ENCODE data around the gene PALLD. TPM values are rescaled to one million over a fixed set of nuclear protein-coding genes. Genes with fewer than 3 reads are reported as not detected.

PALLD gene
- total and polyA plus RNA-seq, 9 donors = 86.1 to 155 (median 146) TPM

DNA sequence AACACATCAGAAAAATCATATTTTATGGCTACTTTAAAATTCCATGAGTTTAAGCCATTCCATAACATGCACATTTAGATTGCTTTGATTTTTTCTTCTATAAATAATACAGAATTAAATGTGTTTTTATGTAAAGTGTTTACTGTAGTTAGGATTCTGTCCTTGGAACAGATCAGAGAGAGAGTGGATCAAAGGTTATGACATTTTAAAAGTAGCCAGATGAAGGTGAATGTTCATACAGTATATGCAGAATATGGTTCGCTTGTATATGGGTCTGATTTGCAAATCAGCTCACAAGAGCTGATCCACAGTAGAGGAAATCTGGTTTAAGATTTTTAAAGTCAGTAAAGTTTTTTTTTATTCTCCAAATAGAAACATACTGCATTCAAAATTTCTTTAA lies 7.2 kb upstream of the PALLD start:
- Histone ChIP-seq H3K4me1 (ENCODE audit: control insufficient read depth, insufficient read depth, low read length) (peaks cover 13% of the 10 kb centered on the region), H3K27ac (ENCODE audit: low read length) (peak overlapping the region; percentile 39), H3K36me3 (ENCODE audit: control insufficient read depth, insufficient read depth, low read length) (no peaks in the 10 kb centered on the region), H3K9me3 (replicated peaks; ENCODE audit: control insufficient read depth, low read depth, low read length) (no peaks in the 10 kb centered on the region), H3K27me3 (ENCODE audit: control insufficient read depth, insufficient read depth, low read length) (no peaks in the 10 kb centered on the region), H3K4me3 (ENCODE audit: low read length) (no peak overlapping the region)
- no peak for DNase-seq
- no CpG with 5 or more reads among the region's 1 CpG for WGBS (ENCODE audit: insufficient coverage)

DNA sequence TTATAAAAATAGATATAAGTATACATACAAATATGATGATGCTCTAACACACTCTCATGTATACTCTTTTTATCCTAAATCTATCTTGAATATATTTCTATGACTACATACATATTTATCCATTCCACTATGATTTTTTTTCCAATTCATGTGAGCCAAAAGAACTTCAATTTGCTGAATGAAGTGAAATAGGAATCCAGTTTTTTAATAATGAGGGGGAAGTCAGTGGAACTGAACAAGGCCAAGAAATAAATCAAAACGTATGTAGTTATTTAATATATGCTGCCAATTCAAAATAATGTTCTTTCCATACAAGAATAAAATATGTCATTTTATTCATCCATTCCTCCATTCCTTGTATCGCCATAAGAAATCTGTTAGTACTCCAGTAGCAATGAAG lies 6.1 kb upstream of the PALLD start:
- no CpG with 5 or more reads among the region's 2 CpGs for WGBS (ENCODE audit: insufficient coverage)
- peak overlapping the region; percentile 53 for H3K27ac ChIP-seq (ENCODE audit: low read length)
- H3K36me3 ChIP-seq (ENCODE audit: control insufficient read depth, insufficient read depth, low read length) = no peaks in the 10 kb centered on the region
- DNase-seq = peak; percentile 89
- no peaks in the 10 kb centered on the region for H3K9me3 ChIP-seq (replicated peaks; ENCODE audit: control insufficient read depth, low read depth, low read length)
- no peaks in the 10 kb centered on the region for H3K27me3 ChIP-seq (ENCODE audit: control insufficient read depth, insufficient read depth, low read length)
- peaks cover 13% of the 10 kb centered on the region for H3K4me1 ChIP-seq (ENCODE audit: control insufficient read depth, insufficient read depth, low read length)
- H3K4me3 ChIP-seq (ENCODE audit: low read length) = no peak overlapping the region

DNA sequence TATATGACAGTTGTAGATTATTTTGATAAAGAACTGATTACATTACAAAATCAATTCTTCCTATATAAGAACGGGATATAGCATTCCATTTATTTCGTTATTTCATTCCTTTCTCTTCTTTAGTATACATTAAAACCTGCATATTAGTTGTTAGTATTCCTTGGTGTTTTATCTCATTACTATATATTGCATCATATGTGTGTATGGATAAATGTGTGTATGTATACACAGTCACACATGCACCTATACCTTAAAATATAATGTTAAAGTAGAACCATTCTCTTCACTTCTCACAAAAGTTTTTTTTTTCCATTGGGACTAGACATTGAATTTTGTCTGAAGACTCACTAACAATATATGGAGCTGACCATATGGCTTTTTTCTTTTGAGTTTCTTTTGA lies 5.3 kb upstream of the PALLD start:
- H3K4me1 ChIP-seq (ENCODE audit: control insufficient read depth, insufficient read depth, low read length) = peaks cover 13% of the 10 kb centered on the region
- peak overlapping the region; percentile 53 for H3K27ac ChIP-seq (ENCODE audit: low read length)
- no peaks in the 10 kb centered on the region for H3K9me3 ChIP-seq (replicated peaks; ENCODE audit: control insufficient read depth, low read depth, low read length)
- no peaks in the 10 kb centered on the region for H3K27me3 ChIP-seq (ENCODE audit: control insufficient read depth, insufficient read depth, low read length)
- no peak overlapping the region for H3K4me3 ChIP-seq (ENCODE audit: low read length)
- H3K36me3 ChIP-seq (ENCODE audit: control insufficient read depth, insufficient read depth, low read length) = no peaks in the 10 kb centered on the region
- no CpG with 5 or more reads among the region's 2 CpGs for WGBS (ENCODE audit: insufficient coverage)
- no peak for DNase-seq

DNA sequence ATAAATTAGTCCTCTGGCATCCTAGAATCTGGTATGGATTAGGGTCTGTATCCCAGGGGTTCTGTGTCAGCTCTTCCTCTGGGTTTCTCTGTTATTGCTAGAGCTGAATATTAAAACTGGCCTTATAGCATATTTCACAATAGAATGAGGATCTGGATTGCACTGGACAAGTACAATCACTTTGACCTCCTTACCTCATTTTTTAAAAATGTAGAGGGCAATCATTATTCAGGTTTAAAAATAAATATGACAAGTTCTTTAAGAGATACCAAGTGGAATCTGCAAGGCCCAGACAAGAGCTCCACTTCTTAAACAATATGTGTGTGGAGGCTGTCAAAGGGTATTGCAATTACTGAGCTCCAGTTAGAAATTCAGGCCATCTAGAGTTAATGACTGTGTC lies 1.4 kb downstream of the PALLD start:
- Histone ChIP-seq H3K4me1 (ENCODE audit: control insufficient read depth, insufficient read depth, low read length) (peaks cover 3% of the 10 kb centered on the region), H3K36me3 (ENCODE audit: control insufficient read depth, insufficient read depth, low read length) (no peaks in the 10 kb centered on the region), H3K9me3 (replicated peaks; ENCODE audit: control insufficient read depth, low read depth, low read length) (no peaks in the 10 kb centered on the region), H3K4me3 (ENCODE audit: low read length) (peak overlapping the region; percentile 31), H3K27me3 (ENCODE audit: control insufficient read depth, insufficient read depth, low read length) (no peaks in the 10 kb centered on the region), H3K27ac (ENCODE audit: low read length) (peak overlapping the region; percentile 53)
- DNase-seq = no peak

DNA sequence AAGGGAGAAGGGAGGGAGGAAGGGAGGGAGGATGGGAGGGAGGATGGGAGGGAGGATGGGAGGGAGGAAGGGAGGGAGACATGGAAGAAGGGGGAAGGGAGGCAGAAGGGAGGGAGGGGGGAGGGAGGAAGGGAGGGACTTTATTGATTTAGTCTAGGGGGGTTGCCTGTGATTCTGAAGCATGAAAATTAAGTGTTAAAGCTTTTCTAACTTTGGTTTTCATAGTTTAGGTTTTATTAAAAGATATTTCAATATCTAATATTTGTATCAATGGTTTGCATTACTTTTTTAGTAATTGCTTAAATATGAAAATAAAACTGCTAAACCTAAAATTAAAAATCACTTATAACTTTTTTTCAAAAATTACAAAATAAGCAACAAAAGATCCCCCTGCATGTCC lies 2.4 kb downstream of the PALLD start:
- DNase-seq = no peak
- Histone ChIP-seq H3K36me3 (ENCODE audit: control insufficient read depth, insufficient read depth, low read length) (no peaks in the 10 kb centered on the region), H3K27ac (ENCODE audit: low read length) (no peak overlapping the region), H3K4me3 (ENCODE audit: low read length) (no peak overlapping the region), H3K9me3 (replicated peaks; ENCODE audit: control insufficient read depth, low read depth, low read length) (no peaks in the 10 kb centered on the region), H3K4me1 (ENCODE audit: control insufficient read depth, insufficient read depth, low read length) (peaks cover 3% of the 10 kb centered on the region), H3K27me3 (ENCODE audit: control insufficient read depth, insufficient read depth, low read length) (no peaks in the 10 kb centered on the region)

DNA sequence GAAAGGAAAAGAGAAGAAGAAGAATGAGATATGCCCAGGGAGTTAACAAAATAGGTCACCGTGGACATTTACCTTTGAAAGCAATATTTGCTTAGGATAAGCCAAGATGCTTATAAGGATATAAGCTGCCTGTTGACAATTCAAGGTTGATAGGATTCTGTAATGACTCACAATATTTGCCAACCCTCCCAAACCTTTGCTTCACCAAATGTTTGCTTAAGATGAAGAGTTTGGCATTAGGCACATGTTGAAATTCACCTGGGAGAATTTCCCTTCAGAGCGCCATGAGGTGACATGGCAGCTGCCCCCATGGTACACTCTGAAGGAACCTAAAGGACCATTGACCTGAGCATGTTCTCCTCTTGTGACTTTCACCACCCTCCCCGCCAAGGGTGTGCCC lies 4.6 kb downstream of the PALLD start:
- Histone ChIP-seq H3K27ac (ENCODE audit: low read length) (no peak overlapping the region), H3K27me3 (ENCODE audit: control insufficient read depth, insufficient read depth, low read length) (no peaks in the 10 kb centered on the region), H3K4me3 (ENCODE audit: low read length) (no peak overlapping the region), H3K9me3 (replicated peaks; ENCODE audit: control insufficient read depth, low read depth, low read length) (no peaks in the 10 kb centered on the region), H3K36me3 (ENCODE audit: control insufficient read depth, insufficient read depth, low read length) (no peaks in the 10 kb centered on the region), H3K4me1 (ENCODE audit: control insufficient read depth, insufficient read depth, low read length) (peaks cover 3% of the 10 kb centered on the region)
- DNase-seq = no peak
- 100% methylated on average over 1 of the region's 3 CpGs for WGBS (ENCODE audit: insufficient coverage)

DNA sequence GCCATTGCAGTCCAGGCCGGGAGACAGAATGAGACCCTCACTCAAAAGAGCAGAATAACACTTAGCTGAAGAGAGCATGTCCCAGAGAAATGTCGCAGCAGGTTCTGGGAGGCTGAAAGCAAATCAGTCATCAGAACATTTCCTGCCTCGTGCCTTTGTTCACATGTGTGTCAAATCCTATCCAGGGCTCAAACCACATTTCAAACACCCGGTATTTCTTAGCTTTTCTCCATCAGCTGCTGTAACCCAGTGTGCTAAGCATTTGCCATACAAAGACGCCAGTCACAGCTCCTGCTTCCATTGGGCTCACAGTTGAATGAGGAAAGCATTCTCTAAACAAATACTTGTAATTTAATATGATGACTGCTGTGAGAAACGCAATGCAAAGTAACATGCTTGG lies 6.0 kb downstream of the PALLD start:
- Histone ChIP-seq H3K27me3 (ENCODE audit: control insufficient read depth, insufficient read depth, low read length) (no peaks in the 10 kb centered on the region), H3K4me3 (ENCODE audit: low read length) (no peak overlapping the region), H3K27ac (ENCODE audit: low read length) (peak overlapping the region; percentile 31), H3K9me3 (replicated peaks; ENCODE audit: control insufficient read depth, low read depth, low read length) (no peaks in the 10 kb centered on the region), H3K4me1 (ENCODE audit: control insufficient read depth, insufficient read depth, low read length) (peaks cover 3% of the 10 kb centered on the region), H3K36me3 (ENCODE audit: control insufficient read depth, insufficient read depth, low read length) (no peaks in the 10 kb centered on the region)
- no peak for DNase-seq
- 50% methylated on average over 5 of the region's 6 CpGs for WGBS (ENCODE audit: insufficient coverage)

DNA sequence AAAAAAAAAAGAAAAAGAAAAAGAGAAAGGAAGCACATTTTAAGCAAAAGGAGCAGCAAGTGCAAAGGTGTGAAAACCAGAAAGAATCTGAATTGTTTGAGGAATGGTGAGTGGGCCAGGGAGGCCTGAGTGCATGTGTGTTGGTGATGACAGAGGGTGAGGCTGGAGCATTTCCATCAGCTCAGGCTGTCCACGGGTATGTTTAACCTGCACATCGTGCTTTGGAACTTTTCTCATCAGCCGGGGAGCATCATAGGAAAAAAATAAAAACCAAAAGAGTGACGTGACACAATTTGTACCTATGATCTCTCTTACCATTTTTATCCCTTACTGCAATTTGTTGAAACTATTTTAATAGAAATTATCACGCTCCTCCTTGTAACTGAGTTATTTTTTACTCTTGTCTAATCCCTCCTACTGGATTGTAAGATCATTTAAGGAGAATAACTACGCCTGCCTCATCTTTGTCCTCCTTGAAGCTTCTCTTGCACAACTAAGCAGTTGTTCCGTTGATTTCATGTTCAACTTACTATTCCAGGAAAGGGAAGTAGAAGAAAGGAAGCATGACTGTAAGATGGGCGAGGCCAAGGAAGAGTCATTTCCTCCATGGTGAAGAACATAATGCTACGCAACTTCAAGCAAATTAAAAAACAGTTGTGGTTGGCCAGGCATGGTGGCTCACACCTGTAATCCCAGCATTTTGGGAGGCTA lies 7.0 kb downstream of the PALLD start:
- H3K27ac ChIP-seq (ENCODE audit: low read length) = peak overlapping the region; percentile 17
- WGBS (ENCODE audit: insufficient coverage) = 86% methylated on average over 2 of the region's 9 CpGs
- no peaks in the 10 kb centered on the region for H3K36me3 ChIP-seq (ENCODE audit: control insufficient read depth, insufficient read depth, low read length)
- H3K27me3 ChIP-seq (ENCODE audit: control insufficient read depth, insufficient read depth, low read length) = no peaks in the 10 kb centered on the region
- no peak overlapping the region for H3K4me3 ChIP-seq (ENCODE audit: low read length)
- H3K9me3 ChIP-seq (replicated peaks; ENCODE audit: control insufficient read depth, low read depth, low read length) = no peaks in the 10 kb centered on the region
- DNase-seq = peak; percentile 67
- H3K4me1 ChIP-seq (ENCODE audit: control insufficient read depth, insufficient read depth, low read length) = peaks cover 3% of the 10 kb centered on the region

DNA sequence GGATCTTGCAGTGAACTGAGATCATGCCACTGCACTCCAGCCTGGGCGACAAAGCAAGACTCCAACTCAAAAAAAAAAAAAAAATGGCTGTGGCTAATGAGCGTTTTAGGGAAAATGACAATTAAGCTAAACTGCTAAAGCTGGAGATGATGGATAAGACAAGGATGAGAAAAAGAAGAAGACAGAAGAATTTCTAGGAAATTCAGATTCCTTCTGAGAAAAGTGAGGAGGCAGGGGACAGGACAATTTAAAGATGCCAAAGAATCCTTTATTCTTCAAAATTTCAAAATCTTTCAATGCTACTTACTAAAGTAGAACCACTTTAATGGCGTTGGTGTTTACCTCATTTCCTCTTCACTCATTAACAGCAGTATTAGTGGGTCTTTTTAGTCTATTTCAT lies 7.7 kb downstream of the PALLD start:
- H3K27me3 ChIP-seq (ENCODE audit: control insufficient read depth, insufficient read depth, low read length) = no peaks in the 10 kb centered on the region
- peaks cover 3% of the 10 kb centered on the region for H3K4me1 ChIP-seq (ENCODE audit: control insufficient read depth, insufficient read depth, low read length)
- H3K9me3 ChIP-seq (replicated peaks; ENCODE audit: control insufficient read depth, low read depth, low read length) = no peaks in the 10 kb centered on the region
- no peaks in the 10 kb centered on the region for H3K36me3 ChIP-seq (ENCODE audit: control insufficient read depth, insufficient read depth, low read length)
- 100% methylated on average over 1 of the region's 3 CpGs for WGBS (ENCODE audit: insufficient coverage)
- no peak for DNase-seq
- no peak overlapping the region for H3K4me3 ChIP-seq (ENCODE audit: low read length)
- no peak overlapping the region for H3K27ac ChIP-seq (ENCODE audit: low read length)

DNA sequence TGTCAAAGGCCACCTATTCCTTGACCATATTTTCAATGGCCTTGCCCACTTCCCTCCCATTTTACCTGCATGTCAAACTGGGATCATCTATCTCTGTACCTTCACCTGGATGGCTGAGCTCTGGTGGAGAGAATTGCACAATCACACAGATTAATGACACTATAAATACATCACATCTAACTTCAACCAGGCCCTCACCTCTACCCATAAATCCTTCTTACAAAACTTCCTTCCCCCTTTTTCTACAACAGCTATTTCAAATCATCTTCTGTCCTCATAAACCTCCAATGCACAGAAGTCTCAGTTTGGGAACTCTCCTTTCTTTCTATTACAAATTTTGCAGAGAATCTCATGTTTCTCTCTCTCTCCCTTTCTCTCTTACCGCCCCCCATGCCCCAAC lies 9.2 kb downstream of the PALLD start:
- Histone ChIP-seq H3K36me3 (ENCODE audit: control insufficient read depth, insufficient read depth, low read length) (no peaks in the 10 kb centered on the region), H3K4me1 (ENCODE audit: control insufficient read depth, insufficient read depth, low read length) (peaks cover 3% of the 10 kb centered on the region), H3K9me3 (replicated peaks; ENCODE audit: control insufficient read depth, low read depth, low read length) (no peaks in the 10 kb centered on the region), H3K27me3 (ENCODE audit: control insufficient read depth, insufficient read depth, low read length) (no peaks in the 10 kb centered on the region), H3K4me3 (ENCODE audit: low read length) (no peak overlapping the region), H3K27ac (ENCODE audit: low read length) (no peak overlapping the region)
- 42% methylated on average over 1 of the region's 1 CpG for WGBS (ENCODE audit: insufficient coverage)
- no peak for DNase-seq
